Medulla oblongata (tissue), 1 donor: ENCODE data around the gene GLRX3.
"Not testable (repeated sequence)": the region's sequence is repeated elsewhere in the genome, so short reads cannot be mapped to it uniquely, and the experiment has no call there.

Experiments
- DNase-seq: peaks from one replicate; pipeline ENCODE4 v3.0.0-alpha.2; 2015; ENCODE audit errors: extremely low spot score

Gene GLRX3

DNA sequence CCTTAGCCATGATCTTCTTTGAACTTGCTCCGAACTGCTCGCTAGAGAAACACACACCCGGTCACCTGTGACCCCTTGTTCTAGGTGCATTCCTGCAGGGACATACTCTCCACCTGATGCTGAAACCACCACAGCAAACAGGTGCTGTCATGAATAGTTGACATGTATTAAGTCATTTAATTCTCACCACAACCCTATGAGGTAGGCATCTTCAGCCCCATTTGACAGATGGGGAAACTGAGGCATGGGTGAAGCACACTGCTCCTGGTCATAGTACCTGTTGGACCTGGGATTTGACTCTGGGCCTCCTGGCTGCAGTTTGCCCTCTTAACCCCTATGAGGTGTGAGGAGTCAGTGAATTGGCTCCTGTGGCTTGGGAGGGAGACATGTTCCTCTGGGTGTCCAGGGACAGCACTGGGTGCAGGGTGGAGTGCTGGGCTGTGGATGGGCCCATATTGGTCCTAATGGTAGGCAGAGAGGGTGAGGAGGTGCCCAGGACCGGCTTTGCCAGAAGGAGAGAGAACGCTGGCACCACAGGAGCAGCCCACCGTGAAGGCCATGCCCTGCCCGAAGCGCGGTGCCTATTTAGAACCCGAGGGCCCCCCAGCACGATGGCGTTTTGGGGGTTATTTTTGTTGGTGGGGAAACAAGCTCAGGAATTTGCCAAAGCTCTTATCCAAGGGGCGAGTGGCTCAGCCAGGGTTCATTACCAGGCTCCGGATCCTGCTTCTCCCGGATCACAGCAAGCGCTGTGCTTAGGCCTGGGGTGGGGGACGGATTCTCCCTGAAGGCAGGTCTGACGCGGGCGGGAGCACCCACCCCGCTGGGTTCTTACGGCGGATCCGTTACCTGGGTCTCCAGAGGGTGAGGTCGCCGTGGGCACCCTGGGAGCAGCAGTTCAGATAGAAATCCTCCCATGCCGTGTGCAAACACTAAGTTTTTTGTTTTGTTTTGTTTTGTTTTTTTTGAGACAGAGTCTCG is 52.3 kb downstream of the GLRX3 start:
- no peak for DNase-seq

- no peak for DNase-seq
Measured at GRCh38 chr10:130189608-130190054, 53.4 kb downstream of the GLRX3 start.

DNA sequence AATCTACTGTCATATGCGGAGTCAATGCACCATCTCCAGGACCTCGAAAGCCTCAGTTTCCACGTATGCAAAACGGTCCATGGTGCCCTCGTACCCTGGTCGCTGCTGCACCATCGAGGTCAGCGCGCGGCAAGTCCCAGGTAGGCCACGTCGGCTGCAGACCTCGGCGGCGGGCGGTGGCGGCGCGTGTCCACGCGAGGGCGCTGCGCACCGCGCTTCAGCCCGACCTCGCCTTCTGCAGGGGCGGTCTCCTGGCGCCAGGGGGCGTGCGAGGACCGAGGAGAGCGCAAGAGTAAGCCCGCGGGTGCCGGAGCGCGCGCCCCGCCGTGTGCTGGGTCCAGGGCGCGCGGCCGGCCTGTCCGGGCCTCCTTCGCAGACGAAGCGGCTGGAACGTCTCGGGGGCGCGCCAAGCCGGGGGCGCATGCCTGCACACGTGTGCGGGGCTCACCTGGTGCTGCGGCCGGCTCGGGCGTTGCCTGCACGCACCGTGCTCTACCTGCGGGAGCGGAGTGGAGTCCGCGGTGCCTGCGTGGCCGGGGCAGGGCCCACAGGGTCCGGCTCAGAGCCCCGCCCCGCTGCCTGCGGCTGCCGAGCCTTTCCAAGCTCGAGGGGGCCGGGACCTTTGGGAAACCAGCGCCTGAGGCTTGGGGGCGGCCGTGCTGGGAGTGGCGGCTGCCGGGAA is 54.0 kb downstream of the GLRX3 start:
- DNase-seq: peak; percentile 90

GRCh38 chr10:130190737-130191115 is 54.5 kb downstream of the GLRX3 start:
- no peak for DNase-seq

GRCh38 chr10:130191380-130191779 is 55.2 kb downstream of the GLRX3 start:
- no peak for DNase-seq

DNA sequence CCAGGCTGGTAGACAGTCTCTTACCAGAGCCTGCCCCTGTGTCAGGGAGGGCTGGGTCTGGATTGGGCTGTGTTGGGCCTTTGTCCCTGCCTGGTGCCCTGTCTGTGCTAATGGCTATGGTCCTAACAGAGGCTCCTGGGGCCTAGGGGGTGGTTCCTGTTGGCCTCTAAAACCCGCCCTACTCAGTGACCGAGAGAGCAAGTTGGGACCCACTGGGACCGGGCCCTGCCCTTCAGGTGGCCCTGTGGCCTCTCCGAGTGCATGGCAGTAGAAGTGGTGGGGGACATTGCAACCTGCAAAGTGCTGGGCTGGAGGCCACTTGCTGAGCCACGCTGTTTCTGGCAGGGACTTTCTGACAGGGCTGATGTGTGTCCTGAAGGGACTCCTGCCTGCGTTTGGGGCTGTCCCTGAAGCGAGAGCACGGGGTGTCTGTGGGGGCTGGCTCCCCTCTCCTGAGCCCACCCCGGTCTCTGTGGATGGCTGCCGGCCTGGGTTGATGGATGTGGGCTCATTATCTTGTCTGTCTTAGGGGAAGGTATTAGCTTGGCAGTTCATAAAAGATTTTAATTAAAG is 56.2 kb downstream of the GLRX3 start:
- DNase-seq: no peak

- DNase-seq: no peak
Measured at GRCh38 chr10:130193033-130193432, 56.8 kb downstream of the GLRX3 start.

DNA sequence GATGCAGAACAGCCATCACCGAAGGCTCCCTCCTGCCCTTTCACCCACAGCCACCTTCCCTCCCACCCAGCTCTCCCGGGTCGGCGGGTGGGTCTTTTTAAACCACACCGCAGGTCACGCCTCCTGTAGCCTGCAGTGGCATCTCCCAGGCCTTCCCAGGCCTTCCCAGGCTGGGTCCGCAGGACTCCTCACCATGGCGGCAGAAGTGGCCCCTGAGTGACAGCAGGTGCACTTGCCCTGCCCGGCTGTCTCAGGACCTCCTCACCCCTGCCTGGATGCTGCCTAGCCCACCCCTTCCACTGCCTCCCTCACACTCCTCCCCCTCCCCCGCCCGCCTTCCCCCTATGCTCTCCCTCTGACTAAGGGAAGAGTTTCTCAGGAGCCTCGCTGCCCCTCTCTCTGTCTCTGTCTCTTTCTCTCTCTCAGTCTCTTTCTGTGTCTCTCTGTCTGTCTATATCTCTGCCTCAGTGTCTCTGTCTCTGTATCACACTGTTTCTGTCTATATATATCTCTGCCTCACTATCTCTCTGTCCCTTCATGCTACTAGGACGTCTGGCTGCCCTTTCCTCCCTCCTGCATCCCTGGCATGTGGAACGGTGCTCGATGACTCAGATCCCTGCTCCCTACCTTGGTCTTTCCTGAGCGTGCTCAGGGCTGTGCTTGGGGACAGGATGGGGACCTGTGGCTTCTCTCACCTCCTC is 57.5 kb downstream of the GLRX3 start:
- no peak for DNase-seq

DNA sequence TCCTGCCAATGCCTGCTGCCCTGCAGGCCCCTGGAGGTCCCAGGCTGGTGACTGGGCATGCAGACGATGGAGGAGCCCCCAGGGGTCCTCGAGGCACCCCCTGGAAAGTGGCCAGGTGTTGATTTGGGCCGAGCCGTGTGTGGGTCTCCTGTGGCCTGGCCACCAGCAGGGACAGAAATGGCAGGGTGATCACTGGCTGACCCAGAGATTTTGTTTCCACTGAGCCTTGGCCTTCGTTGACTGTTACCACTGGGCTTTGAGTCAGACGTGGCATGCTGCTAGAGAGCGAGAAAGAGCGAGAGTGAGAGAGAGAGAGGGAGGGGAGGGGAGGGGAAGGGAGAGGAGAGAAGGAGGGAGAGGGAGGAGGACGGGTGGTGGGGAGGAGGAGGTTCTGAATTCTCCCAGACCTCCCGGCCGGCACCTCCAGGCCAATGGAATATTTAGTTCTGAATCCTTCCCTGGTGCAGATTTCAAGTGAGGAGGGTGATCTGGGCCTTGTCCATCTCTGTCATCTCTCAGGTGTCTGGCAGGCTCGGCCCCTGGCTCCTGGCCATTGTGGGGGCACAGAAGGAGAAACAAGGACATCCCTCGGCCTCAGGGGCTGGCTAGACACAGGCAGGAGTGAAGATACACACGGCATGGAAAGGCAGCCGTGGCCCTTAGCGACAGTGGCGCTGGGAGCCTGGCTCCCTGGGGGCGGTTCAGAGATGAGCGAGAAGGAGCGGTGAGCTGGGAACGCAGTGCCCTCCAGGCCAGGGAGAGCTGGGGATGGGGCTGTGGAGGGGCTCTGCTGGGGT is 58.2 kb downstream of the GLRX3 start:
- no peak for DNase-seq

DNA sequence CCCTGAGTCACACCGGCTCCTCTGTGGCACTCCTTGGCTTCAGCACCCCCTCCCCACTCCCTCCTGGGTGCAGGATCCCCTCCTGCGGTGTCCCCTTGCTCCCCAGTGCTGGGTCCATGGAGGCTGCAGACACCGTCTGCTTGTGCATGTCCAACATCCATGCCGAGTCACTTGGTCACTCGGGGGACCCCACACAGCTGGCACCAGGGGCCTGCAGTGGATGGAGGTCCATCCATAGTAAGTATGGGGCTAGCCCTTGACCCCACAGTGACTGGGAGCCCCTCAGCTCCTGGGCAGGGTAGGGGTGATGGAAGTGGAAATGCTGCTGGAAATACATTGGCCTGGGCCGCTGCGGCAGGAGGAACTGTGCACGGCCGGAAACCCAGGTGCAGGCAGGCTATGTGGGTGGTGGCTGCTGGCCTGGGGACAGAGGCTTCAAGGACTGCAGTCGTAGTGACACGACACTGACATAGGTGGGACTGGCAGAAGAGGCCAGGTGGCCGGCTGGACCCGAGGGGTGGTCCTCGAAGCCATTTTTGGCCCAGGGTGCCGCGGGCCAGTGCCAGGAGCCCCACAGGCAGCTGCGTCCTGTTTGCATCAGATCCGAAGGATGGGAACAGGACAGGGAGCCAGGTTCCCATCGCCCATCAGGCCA is 58.9 kb downstream of the GLRX3 start:
- no peak for DNase-seq

DNA sequence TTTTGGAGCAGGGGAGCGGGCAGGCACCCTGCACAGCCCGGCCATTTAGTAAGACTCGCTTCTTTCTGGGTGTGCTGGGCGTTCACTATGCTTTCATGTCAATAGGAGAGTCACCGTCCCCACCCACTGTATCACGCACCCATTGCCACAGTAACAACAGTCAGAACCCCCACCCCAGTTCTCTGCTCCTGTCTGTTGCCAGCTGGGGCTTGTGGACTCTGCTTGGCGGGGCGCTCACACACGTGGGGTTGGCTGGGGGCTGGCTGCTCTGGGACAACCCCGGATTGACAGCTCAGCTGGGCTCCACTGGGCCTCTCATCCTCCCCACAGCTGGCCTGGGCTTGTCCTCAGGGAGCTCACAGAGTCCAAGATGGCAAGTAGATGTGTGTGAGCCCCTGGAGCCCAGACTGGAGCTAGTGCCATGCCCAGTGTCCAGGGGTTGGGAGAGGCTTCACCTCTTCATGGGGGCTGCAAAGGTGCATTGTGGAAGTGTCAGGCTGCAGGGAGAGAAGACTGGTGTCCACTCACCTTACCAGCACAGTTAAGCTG is 59.6 kb downstream of the GLRX3 start:
- no peak for DNase-seq

DNA sequence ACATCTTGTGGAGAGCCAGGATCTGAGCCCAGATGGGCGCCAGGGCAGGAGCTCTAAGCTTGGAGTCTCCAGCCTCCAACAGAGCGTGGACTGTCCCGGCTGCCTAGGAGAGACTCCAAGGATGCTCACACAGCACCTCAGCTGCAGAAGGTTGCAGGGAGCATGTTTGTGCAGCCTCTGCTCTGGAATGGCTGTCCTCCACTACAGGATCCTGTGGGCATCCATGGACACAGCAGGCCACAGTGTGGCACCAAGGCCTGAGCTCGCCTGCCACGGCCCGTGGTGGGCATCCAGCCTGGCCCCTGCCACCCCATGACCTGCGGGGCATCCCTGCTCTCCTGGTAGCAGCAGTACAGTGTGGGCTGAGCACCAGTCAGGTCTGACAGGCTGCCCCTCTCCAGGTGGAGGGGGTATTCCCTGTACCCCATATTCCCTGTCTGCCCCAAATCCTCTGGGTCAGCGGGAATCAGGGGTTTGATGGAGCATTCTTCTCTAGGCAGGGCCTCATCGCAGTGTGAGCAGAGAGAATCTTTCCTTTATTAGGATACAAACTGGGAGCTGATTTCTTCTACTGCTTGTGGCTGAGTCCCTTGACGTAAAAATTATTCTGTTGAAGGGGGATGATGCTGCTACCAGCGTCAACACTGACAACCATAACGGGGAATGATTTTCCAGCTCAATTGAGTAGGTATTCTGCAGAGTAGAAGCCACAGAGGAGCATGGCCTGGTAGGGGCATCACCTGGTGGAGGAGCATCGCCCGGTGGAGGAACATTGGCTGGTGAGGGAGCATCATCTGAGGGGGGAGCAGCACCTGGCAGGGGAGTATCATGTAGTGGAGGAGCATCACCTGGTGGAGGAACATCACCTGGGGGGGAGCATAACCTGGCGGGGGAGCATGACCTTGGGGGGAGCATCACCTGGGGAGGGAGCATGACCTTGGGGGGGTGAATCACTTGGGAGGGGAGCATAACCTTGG is 60.6 kb downstream of the GLRX3 start:
- DNase-seq: no peak

DNA sequence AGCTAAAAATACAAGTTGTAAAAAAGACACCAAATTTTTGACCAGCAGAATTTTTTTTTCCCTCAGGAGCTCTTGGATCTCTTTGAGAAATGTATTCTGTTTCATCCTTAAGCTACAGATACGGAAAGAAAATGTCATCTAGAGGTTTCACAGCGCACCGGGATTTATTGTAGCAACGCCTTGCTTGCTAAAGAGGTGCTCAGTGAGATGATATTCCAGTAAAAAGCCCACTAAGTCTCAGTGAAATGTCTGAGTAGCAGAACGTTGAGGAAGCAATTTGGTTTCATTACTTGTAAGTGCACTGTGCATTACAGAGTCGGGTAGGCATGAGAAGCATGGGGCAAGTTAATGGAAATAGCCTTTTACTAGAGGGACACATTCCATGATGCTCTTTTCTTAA is 62.5 kb downstream of the GLRX3 start:
- no peak for DNase-seq

DNA sequence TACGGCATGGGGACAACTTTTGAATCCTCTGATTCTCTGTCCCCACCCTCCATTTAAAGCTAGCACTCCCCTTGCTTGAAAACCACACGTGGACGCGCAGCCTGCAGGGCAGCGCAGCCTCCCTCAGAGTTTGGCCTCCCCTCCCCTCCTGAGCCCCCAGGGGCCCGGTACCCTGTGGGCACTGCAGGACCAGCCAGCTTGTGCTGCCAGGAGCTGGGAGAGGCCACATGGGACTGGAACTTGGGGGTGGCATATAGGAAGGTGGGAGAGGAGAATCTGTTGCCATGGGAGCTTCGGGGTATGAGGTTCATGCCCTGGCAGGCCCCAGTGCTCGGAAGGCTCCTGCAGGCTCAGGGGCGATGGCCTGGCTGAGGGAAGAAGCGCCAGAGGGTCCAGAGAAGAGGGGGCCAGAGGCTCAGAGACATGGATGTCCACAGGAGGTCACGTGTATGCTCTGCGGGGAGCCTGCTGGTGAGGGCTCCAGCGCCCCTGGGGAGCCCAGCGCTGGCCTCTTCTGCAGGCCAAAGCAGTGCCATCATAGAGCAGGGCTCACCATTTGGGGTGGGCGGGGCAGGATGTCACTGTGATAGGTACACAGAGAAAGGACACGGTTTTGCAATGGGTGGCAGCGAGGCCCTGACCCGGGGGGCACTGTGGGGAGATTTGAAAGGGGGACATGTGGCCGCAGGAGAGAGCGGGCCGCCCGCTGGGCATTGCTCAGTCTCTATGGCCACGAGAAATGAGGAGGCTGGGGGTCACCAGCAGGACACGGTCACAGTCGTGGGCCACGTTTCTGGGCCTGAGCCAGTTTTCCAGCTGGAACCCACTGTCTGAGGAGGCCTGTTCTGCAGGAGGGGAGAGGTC is 64.2 kb downstream of the GLRX3 start:
- no peak for DNase-seq

- DNase-seq: no peak
Measured at GRCh38 chr10:130201043-130201380, 64.8 kb downstream of the GLRX3 start.

DNA sequence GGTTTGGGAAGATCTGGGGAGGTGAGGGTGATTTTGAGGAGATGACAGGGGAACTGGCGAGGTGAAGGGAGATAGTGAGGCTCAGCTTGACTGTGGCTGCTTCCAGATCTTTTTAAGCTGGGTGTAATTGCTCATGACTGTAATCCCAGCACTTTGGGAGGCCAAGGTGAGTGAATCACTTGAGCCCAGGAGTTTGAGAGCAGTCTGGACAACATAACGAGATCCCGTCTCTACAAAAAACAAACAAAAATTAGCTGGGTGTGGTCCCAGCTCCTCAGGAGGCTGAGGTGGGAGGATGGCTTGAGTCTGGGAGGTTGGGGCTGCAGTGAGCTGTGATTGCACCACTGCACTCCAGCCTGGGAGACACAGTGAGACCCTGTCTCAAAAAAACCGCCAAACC is 66.0 kb downstream of the GLRX3 start:
- not testable (repeated sequence) for DNase-seq

DNA sequence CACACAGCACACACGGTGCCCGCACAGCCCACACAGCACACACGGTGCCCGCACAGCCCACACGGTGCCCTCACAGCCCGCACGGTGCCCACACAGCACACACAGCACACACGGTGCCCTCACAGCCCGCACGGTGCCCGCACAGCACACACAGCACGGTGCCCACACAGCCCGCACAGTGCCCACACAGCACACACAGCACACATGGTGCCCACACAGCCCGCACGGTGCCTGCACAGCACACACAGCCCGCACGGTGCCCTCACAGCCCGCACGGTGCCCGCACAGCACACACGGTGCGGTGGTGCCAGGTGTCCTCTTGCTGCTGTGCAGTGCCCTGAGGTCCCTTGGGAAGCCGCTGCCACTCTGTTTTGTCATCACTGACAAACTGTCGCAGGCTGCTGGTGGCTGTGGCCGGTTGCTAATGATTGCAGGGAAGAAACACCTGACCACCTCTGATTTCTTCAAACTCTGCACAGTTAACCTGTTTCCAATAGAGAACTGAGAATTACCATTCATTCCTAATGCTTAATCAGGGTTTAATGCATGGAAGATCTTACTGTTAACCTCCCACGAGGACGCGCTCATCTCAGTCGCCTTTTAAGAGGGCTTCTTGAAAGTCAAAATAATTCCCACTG is 66.9 kb downstream of the GLRX3 start:
- DNase-seq: no peak

GRCh38 chr10:130203626-130204025 is 67.4 kb downstream of the GLRX3 start:
- no peak for DNase-seq
